Left kidney (tissue), 2 donors: Measurements from ENCODE around the gene GPRIN1. TPM values are rescaled to one million over a fixed set of nuclear protein-coding genes. Genes with fewer than 3 reads are reported as not detected.
A peak's percentile ranks its signal among the peaks of the same experiment; 100 is the strongest.
"Not testable (repeated sequence)": the region's sequence is repeated elsewhere in the genome, so short reads cannot be mapped to it uniquely, and the experiment has no call there.

ENCODE experiments used
- DNase-seq: peaks from one replicate; pipeline ENCODE4 v3.0.0-alpha.2; 2013
- polyA plus RNA-seq: library from polyadenylated mRNA; unstranded; fragments of 120-200 nt; gene quantifications from one replicate; pipeline ENCODE4 v1.2.1, GENCODE V29; 2013; ENCODE audit not compliant: insufficient read length

GPRIN1 gene
- polyA plus RNA-seq, 1 donor, result 2.2 TPM

- no peak for DNase-seq
Measured at GRCh38 chr5:176624938-176625337, 15.0 kb upstream of the GPRIN1 start.

GRCh38 chr5:176624142-176624541 lies 14.2 kb upstream of the GPRIN1 start:
- no peak for DNase-seq

- DNase-seq, result no peak
Measured at GRCh38 chr5:176621661-176622079, 11.7 kb upstream of the GPRIN1 start.

- DNase-seq, result no peak
Measured at GRCh38 chr5:176620333-176620981, 10.5 kb upstream of the GPRIN1 start.

- no peak for DNase-seq
Measured at GRCh38 chr5:176619569-176620332, 9.8 kb upstream of the GPRIN1 start.

GRCh38 chr5:176619203-176619568 lies 9.2 kb upstream of the GPRIN1 start:
- DNase-seq, result peak; percentile 72

GRCh38 chr5:176618783-176619182 lies 8.8 kb upstream of the GPRIN1 start:
- no peak for DNase-seq

GRCh38 chr5:176616511-176616910 lies 6.6 kb upstream of the GPRIN1 start:
- no peak for DNase-seq

- DNase-seq, result no peak
Measured at GRCh38 chr5:176614805-176615478, 5.0 kb upstream of the GPRIN1 start.

- no peak for DNase-seq
Measured at GRCh38 chr5:176612855-176613254, 2.9 kb upstream of the GPRIN1 start.

- DNase-seq, result no peak
Measured at GRCh38 chr5:176612008-176612407, 2.1 kb upstream of the GPRIN1 start.

GRCh38 chr5:176611435-176611834 lies 1.5 kb upstream of the GPRIN1 start:
- peak; percentile 83 for DNase-seq

- DNase-seq, result no peak
Measured at GRCh38 chr5:176610435-176610773, 448 bp upstream of the GPRIN1 start.

- DNase-seq, result no peak
Measured at GRCh38 chr5:176608937-176609723, 826 bp downstream of the GPRIN1 start.

GRCh38 chr5:176608142-176608705 lies 1.7 kb downstream of the GPRIN1 start:
- DNase-seq, result no peak

GRCh38 chr5:176606875-176607274 lies 3.1 kb downstream of the GPRIN1 start:
- no peak for DNase-seq

- DNase-seq, result no peak
Measured at GRCh38 chr5:176606032-176606431, 3.9 kb downstream of the GPRIN1 start.

- no peak for DNase-seq
Measured at GRCh38 chr5:176603091-176603490, 6.9 kb downstream of the GPRIN1 start.

GRCh38 chr5:176601901-176602482 lies 8.0 kb downstream of the GPRIN1 start:
- DNase-seq, result no peak

GRCh38 chr5:176599749-176600430 lies 10.1 kb downstream of the GPRIN1 start:
- DNase-seq, result not testable (repeated sequence)
